GM18861 (cell line): ENCODE measurements around the gene SPSB1.
"Not testable (repeated sequence)": the region's sequence is repeated elsewhere in the genome, so short reads cannot be mapped to it uniquely, and the experiment has no call there.

Experiments
- ATAC-seq: cut with Tn5 transposase; IDR thresholded peaks from one replicate; pipeline ENCODE4 v1.9.1; 2021; ENCODE audit not compliant: unreplicated experiment

Gene SPSB1

GRCh38 chr1:9362488-9362887, 69.8 kb downstream of the SPSB1 start:
- ATAC-seq = no peak

- no peak for ATAC-seq
Measured at GRCh38 chr1:9363061-9363471, 70.4 kb downstream of the SPSB1 start.

- ATAC-seq = no peak
Measured at GRCh38 chr1:9366298-9366697, 73.6 kb downstream of the SPSB1 start.

- no peak for ATAC-seq
Measured at GRCh38 chr1:9366943-9367780, 74.5 kb downstream of the SPSB1 start.

- no peak for ATAC-seq
Measured at GRCh38 chr1:9367806-9368205, 75.1 kb downstream of the SPSB1 start.

GRCh38 chr1:9368356-9368755, 75.7 kb downstream of the SPSB1 start:
- ATAC-seq = no peak

- ATAC-seq = no peak
Measured at GRCh38 chr1:9369964-9370788, 77.5 kb downstream of the SPSB1 start.

GRCh38 chr1:9371391-9371935, 78.8 kb downstream of the SPSB1 start:
- ATAC-seq = no peak

- ATAC-seq = no peak
Measured at GRCh38 chr1:9371951-9372350, 79.3 kb downstream of the SPSB1 start.

GRCh38 chr1:9373619-9374018, 80.9 kb downstream of the SPSB1 start:
- ATAC-seq = no peak

- ATAC-seq = no peak
Measured at GRCh38 chr1:9374748-9375341, 82.2 kb downstream of the SPSB1 start.

GRCh38 chr1:9375912-9376311, 83.2 kb downstream of the SPSB1 start:
- ATAC-seq = no peak

GRCh38 chr1:9376430-9376829, 83.7 kb downstream of the SPSB1 start:
- ATAC-seq = no peak

- no peak for ATAC-seq
Measured at GRCh38 chr1:9376886-9377333, 84.2 kb downstream of the SPSB1 start.

- no peak for ATAC-seq
Measured at GRCh38 chr1:9378801-9379200, 86.1 kb downstream of the SPSB1 start.

- no peak for ATAC-seq
Measured at GRCh38 chr1:9380711-9381110, 88.0 kb downstream of the SPSB1 start.

GRCh38 chr1:9382643-9383491, 90.2 kb downstream of the SPSB1 start:
- ATAC-seq = no peak

GRCh38 chr1:9384128-9384527, 91.4 kb downstream of the SPSB1 start:
- no peak for ATAC-seq

GRCh38 chr1:9384751-9385245, 92.1 kb downstream of the SPSB1 start:
- no peak for ATAC-seq

GRCh38 chr1:9385392-9385791, 92.7 kb downstream of the SPSB1 start:
- not testable (repeated sequence) for ATAC-seq
